HEK293 (cell line): ENCODE data around the gene KLHL18.

ENCODE experiments used
- CTCF ChIA-PET: fragments of 350-600 bp; formaldehyde crosslinking; extraction: SDS; loops from one replicate; lab custom pipeline; 2021; ENCODE audit warnings: antibody characterized with exemption; lab: Yijun Ruan, JAX
- POLR2A ChIA-PET: fragments of 300-600 bp; formaldehyde crosslinking; extraction: SDS; loops from one replicate; lab custom pipeline; 2020; ENCODE audit warnings: antibody characterized with exemption, inconsistent platforms; lab: Yijun Ruan, JAX
- H3K27ac ChIP-seq: fragments of 200-500 bp; sonication (Bioruptor generic); 2 replicates; pipeline ENCODE4 v1.5.1; 2014; ENCODE audit warnings: low read depth, low read length, control low read depth, inconsistent platforms; ENCODE audit errors: extremely low read depth
- H3K36me3 ChIP-seq, 2 experiments: fragments of 200-500 bp in 1 of 2; sonication (Bioruptor generic) in 1 of 2; 1 replicate in 1 of 2; 2 replicates in 1 of 2; pipeline ENCODE4 v1.5.1; 2014 to 2017; ENCODE audit warnings: inconsistent platforms in 2 of 2, low read length in 2 of 2; ENCODE audit not compliant: control insufficient read depth in 2 of 2, insufficient read depth in 1 of 2
- H3K4me1 ChIP-seq: fragments of 200-500 bp; sonication (Bioruptor generic); 2 replicates; pipeline ENCODE4 v1.5.1; 2014; ENCODE audit warnings: mild to moderate bottlenecking, low read length, inconsistent platforms; ENCODE audit not compliant: control insufficient read depth, insufficient read depth
- H3K4me3 ChIP-seq: 2 replicates; pipeline ENCODE4 v1.5.1; 2011; ENCODE audit warnings: low read depth, mild to moderate bottlenecking, control low read depth, low read length, moderate library complexity
- H3K9me3 ChIP-seq: fragments of 200-500 bp; sonication (Bioruptor generic); 2 replicates; pipeline ENCODE4 v1.5.1; 2014; ENCODE audit warnings: low read depth, low read length, inconsistent platforms; ENCODE audit not compliant: control insufficient read depth, insufficient read depth
- KLF7 ChIP-seq: fragments of 450-650 bp; formaldehyde crosslinking; IDR thresholded peaks from 2 replicates; pipeline ENCODE4 v1.5.1; 2016; ENCODE audit warnings: missing biosample characterization, missing genetic modification characterization, borderline replicate concordance
- REST ChIP-seq: fragments of 450-650 bp; formaldehyde crosslinking; IDR thresholded peaks from 2 replicates; pipeline ENCODE4 v1.5.1; 2016; ENCODE audit warnings: missing biosample characterization, missing genetic modification characterization
- SCRT1 ChIP-seq: fragments of 450-650 bp; formaldehyde crosslinking; IDR thresholded peaks from 2 replicates; pipeline ENCODE4 v1.5.1; 2016; ENCODE audit warnings: missing biosample characterization, missing genetic modification characterization, borderline replicate concordance
- TRIM28 ChIP-seq: IDR thresholded peaks from 2 replicates; pipeline ENCODE4 v1.6.1; 2011; ENCODE audit warnings: low read length, control low read depth, borderline replicate concordance
- ZBTB11 ChIP-seq: fragments of 450-650 bp; formaldehyde crosslinking; conservative IDR thresholded peaks from 2 replicates; pipeline ENCODE4 v1.5.1; 2016; ENCODE audit warnings: low read depth, missing biosample characterization, missing genetic modification characterization
- ZNF26 ChIP-seq: fragments of 450-650 bp; formaldehyde crosslinking; IDR thresholded peaks from 2 replicates; pipeline ENCODE4 v1.5.1; 2016; ENCODE audit warnings: missing biosample characterization, missing genetic modification characterization
- ZNF324 ChIP-seq: fragments of 450-650 bp; formaldehyde crosslinking; IDR thresholded peaks from 2 replicates; pipeline ENCODE4 v1.5.1; 2016; ENCODE audit warnings: missing biosample characterization, missing genetic modification characterization
- ZNF366 ChIP-seq: fragments of 450-650 bp; formaldehyde crosslinking; conservative IDR thresholded peaks from 2 replicates; pipeline ENCODE4 v1.5.1; 2016; ENCODE audit warnings: missing biosample characterization, missing genetic modification characterization
- ZNF639 ChIP-seq: fragments of 450-650 bp; formaldehyde crosslinking; IDR thresholded peaks from 2 replicates; pipeline ENCODE4 v1.5.1; 2016; ENCODE audit warnings: missing biosample characterization, missing genetic modification characterization
- ZNF654 ChIP-seq: fragments of 450-650 bp; formaldehyde crosslinking; IDR thresholded peaks from 2 replicates; pipeline ENCODE4 v1.5.1; 2016; ENCODE audit warnings: low read depth, missing biosample characterization, missing genetic modification characterization
- ZNF670 ChIP-seq: fragments of 450-650 bp; formaldehyde crosslinking; IDR thresholded peaks from 2 replicates; pipeline ENCODE4 v1.5.1; 2016; ENCODE audit warnings: missing biosample characterization, missing genetic modification characterization, low read depth
- ZNF692 ChIP-seq: fragments of 450-650 bp; formaldehyde crosslinking; IDR thresholded peaks from 2 replicates; pipeline ENCODE4 v1.5.1; 2016; ENCODE audit warnings: missing biosample characterization, missing genetic modification characterization
- TF ChIP-seq, protein P1 (sequence below): fragments of 450-650 bp; formaldehyde crosslinking; IDR thresholded peaks from 2 replicates; pipeline ENCODE4 v1.5.1; 2017; ENCODE audit warnings: missing biosample characterization, missing genetic modification characterization

The KLHL18 gene

DNA sequence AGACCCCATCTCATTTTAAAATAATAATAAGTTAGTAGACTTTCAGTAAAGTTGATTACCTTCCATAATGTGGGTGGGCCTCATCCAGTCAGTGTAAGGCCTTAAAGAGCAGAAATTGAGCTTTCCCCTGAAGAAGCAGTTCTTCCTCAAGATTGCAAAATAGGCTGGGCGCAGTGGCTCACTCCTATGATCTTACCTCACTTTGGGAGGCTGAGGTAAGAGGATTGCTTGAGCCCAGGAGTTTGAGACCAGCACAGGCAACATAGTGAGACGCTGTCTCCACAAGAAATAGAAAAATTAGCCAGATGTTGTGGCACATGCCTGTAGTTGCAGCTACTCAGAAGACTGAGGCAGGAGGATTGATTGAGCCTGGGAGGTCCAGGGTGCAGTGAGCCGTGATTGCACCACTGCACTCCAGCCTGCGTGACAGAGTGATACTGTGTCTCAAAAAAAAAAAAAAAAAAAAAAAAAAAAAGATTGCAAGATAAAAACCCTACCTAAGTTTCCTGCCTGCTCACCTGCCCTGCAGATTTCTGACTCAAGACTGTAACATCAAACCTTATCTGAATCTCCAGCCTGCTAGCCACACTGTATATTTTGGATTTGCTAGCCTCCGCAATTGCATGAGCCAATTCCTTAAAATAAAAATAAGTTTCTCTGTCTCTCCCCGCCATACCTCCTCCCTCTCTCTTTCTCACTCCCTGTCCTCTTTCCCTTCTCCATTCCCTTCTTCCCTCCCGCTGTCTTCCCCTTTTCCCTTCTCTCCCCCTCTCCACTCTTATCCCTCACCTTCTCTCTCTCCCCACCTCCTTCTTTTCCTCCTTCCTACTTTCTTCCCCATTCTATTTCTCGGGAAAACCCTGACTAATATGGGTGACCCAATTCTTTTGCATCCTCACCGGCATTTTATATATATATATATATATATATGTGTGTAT lies 16.9 kb downstream of the KLHL18 start:
- ChIA-PET CTCF (interaction anchor here (0.6 to 1.3 kb wide), 2 partner anchors 21 to 24 kb away, joined by 3 to 5 read pairs; no protein-coding TSS in a partner anchor), POLR2A (no interaction called here)
- H3K4me3 ChIP-seq = no peak overlapping the region
- peaks cover 0 to 18% of the 10 kb centered on the region in 2 experiments; a peak in 1 of 3 replicates for H3K36me3 ChIP-seq
- no peaks in the 10 kb centered on the region for H3K4me1 ChIP-seq
- H3K27ac ChIP-seq = no peak overlapping the region
- TF ChIP-seq ZNF366 (peak; percentile 63), ZNF26 (tag by site-specific recombination) (no peak)
- H3K9me3 ChIP-seq = no peaks in the 10 kb centered on the region

DNA sequence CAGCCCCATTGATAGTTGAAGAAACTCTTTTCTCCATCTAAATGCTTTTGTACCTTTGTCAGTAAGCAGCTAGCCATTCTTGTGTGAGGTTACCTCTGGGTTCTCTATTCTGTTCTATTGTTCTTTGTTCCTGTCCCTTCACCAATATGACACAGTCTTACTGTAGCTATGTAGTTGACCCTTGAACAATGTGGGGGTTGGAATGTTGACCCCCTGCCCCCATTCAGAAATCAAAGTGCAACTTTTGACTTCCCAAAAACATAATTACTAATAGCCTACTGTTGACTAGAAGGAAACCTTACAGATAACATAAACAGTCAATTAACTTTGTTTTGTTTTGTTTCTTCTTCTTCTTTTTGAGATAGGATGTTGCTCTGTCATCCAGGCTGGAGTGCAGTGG lies 18.7 kb downstream of the KLHL18 start:
- Histone ChIP-seq H3K9me3 (no peaks in the 10 kb centered on the region), H3K27ac (no peak overlapping the region), H3K4me1 (no peaks in the 10 kb centered on the region), H3K36me3 (peaks cover 0 to 18% of the 10 kb centered on the region in 2 experiments; a peak in 1 of 3 replicates), H3K4me3 (no peak overlapping the region)
- ChIA-PET POLR2A (no interaction called here), CTCF (no interaction called here)
- TF ChIP-seq ZNF639 (no peak), ZBTB11 (tag by site-specific recombination) (no peak), ZNF654 (tag by site-specific recombination) (no peak), SCRT1 (no peak), ZNF670 (tag by site-specific recombination) (no peak), ZNF692 (tag by site-specific recombination) (no peak), TRIM28 (no peak), ZNF324 (tag by site-specific recombination) (no peak), KLF7 (tag by site-specific recombination) (no peak), REST (tag by site-specific recombination) (no peak)
- TF ChIP-seq, protein P1, sequence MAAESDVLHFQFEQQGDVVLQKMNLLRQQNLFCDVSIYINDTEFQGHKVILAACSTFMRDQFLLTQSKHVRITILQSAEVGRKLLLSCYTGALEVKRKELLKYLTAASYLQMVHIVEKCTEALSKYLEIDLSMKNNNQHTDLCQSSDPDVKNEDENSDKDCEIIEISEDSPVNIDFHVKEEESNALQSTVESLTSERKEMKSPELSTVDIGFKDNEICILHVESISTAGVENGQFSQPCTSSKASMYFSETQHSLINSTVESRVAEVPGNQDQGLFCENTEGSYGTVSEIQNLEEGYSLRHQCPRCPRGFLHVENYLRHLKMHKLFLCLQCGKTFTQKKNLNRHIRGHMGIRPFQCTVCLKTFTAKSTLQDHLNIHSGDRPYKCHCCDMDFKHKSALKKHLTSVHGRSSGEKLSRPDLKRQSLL (tag by site-specific recombination) = no peak
